GM12878 (cell line): ENCODE data around the gene LYPD6. TPM values are rescaled to one million over a fixed set of nuclear protein-coding genes. Genes with fewer than 3 reads are reported as not detected.

Experiments
- ATAC-seq: fragments of 200-7000 bp; cut with Tn5 transposase; 3 replicates; pipeline ENCODE4 v1.9.1; 2020; ENCODE audit warnings: mild to moderate bottlenecking, moderate library complexity
- BruUV-seq: library from RNA; stranded (reverse); fragments of 400-500 nt; replicated peaks from 2 replicates; lab custom pipeline; 2021; lab: Mats Ljungman, UMichigan
- CTCF ChIA-PET: fragments of 300-600 bp; sonication (Branson Sonifier 250); formaldehyde crosslinking; extraction: SDS; loops from one replicate; lab custom pipeline; 2021; ENCODE audit warnings: inconsistent platforms; lab: Yijun Ruan, JAX
- POLR2A ChIA-PET: fragments of 350-600 bp; formaldehyde crosslinking; extraction: SDS; loops from one replicate; lab custom pipeline; 2021; ENCODE audit warnings: inconsistent platforms; lab: Charles Lee
- RAD21 ChIA-PET: fragments of 300-600 bp; sonication (Branson Sonifier 250); formaldehyde crosslinking; loops from one replicate; lab custom pipeline; 2023; ENCODE audit warnings: antibody characterized with exemption; ENCODE audit not compliant: unreplicated experiment; lab: Charles Lee
- SMC1A ChIA-PET: fragments of 300-600 bp; sonication (Branson Sonifier 250); formaldehyde crosslinking; loops from one replicate; lab custom pipeline; 2023; ENCODE audit not compliant: unreplicated experiment, uncharacterized antibody; lab: Charles Lee
- DNase-seq: peaks from one replicate; pipeline ENCODE4 v3.0.0-alpha.2; 2011; ENCODE audit warnings: low read depth, low spot score
- FAIRE-seq: peaks from 3 replicates; lab custom pipeline; 2011; peaks lifted over from hg19 to GRCh38; lab: Jason Lieb, UNC
- H2AFZ ChIP-seq: 2 replicates; pipeline ENCODE4 v1.6.0; 2011; ENCODE audit warnings: low read depth, low read length, control low read depth; ENCODE audit not compliant: control insufficient read depth
- H3K27ac ChIP-seq: 2 replicates; pipeline ENCODE4 v1.5.1; 2011; ENCODE audit warnings: control low read depth; ENCODE audit not compliant: control insufficient read depth, insufficient read depth
- H3K27me3 ChIP-seq, 2 experiments: replicated peaks in 1 of 2; 2 replicates each; pipeline versions ENCODE4 v1.6.0 to v1.6.1; 2011; ENCODE audit warnings: low read length in 1 of 2; ENCODE audit not compliant: control insufficient read depth in 2 of 2, insufficient read depth in 2 of 2
- H3K36me3 ChIP-seq, 2 experiments: 2 replicates each; pipeline ENCODE4 v1.5.1; 2011; ENCODE audit warnings: low read length in 1 of 2; ENCODE audit not compliant: control insufficient read depth in 2 of 2, insufficient read depth in 2 of 2
- H3K4me1 ChIP-seq: 2 replicates; pipeline ENCODE4 v1.6.1; 2011; ENCODE audit warnings: mild to moderate bottlenecking, low read length, moderate library complexity, mixed read lengths; ENCODE audit not compliant: control insufficient read depth, insufficient read depth
- H3K4me2 ChIP-seq: 2 replicates; pipeline ENCODE4 v1.6.0; 2011; ENCODE audit warnings: control low read depth; ENCODE audit not compliant: control insufficient read depth, insufficient read depth
- H3K4me3 ChIP-seq: fragments of 200-600 bp; sonication (generic); 2 replicates; pipeline ENCODE4 v1.5.1; 2016
- H3K79me2 ChIP-seq: 2 replicates; pipeline ENCODE4 v1.6.0; 2011; ENCODE audit warnings: low read length; ENCODE audit not compliant: control insufficient read depth, insufficient read depth
- H3K9ac ChIP-seq: 2 replicates; pipeline ENCODE4 v1.8.0; 2011; ENCODE audit warnings: low read length, control low read depth, mixed read lengths; ENCODE audit not compliant: control insufficient read depth, insufficient read depth
- H3K9me3 ChIP-seq: replicated peaks from 3 replicates; pipeline ENCODE4 v1.5.1; 2011; ENCODE audit warnings: mild to moderate bottlenecking, low read length; ENCODE audit not compliant: control insufficient read depth, insufficient read depth
- H4K20me1 ChIP-seq: 2 replicates; pipeline ENCODE4 v1.6.0; 2011; ENCODE audit not compliant: control insufficient read depth, insufficient read depth
- BHLHE40 ChIP-seq, 2 experiments: fragments of 450-650 bp in 1 of 2; IDR thresholded peaks; 2 replicates each; pipeline ENCODE4 v1.6.1; 2011 to 2017; ENCODE audit warnings: low read depth in 2 of 2, borderline replicate concordance in 1 of 2, improper control_type of control experiment in 1 of 2, low read length in 1 of 2, mild to moderate bottlenecking in 1 of 2
- EGR1 ChIP-seq, 2 experiments: IDR thresholded peaks; 1 replicate in 1 of 2; 2 replicates in 1 of 2; pipeline ENCODE4 v1.6.1; 2011 to 2012; ENCODE audit warnings: low read depth in 2 of 2, low read length in 2 of 2, borderline replicate concordance in 1 of 2, mild to moderate bottlenecking in 1 of 2, moderate library complexity in 1 of 2
- EP300 ChIP-seq, 2 experiments: fragments of 150-350 bp in 1 of 2; IDR thresholded peaks; 2 replicates each; pipeline ENCODE4 v1.6.1; 2011 to 2012; ENCODE audit warnings: low read depth in 2 of 2, low read length in 2 of 2, borderline replicate concordance in 1 of 2, improper control_type of control experiment in 1 of 2, inconsistent platforms in 1 of 2; ENCODE audit not compliant: control insufficient read depth in 1 of 2
- HCFC1 ChIP-seq: fragments of 150-350 bp; IDR thresholded peaks from 2 replicates; pipeline ENCODE4 v1.6.1; 2014; ENCODE audit warnings: low read length
- IRF4 ChIP-seq: IDR thresholded peaks from 2 replicates; pipeline ENCODE4 v1.6.1; 2011; ENCODE audit warnings: low read depth, low read length
- JUNB ChIP-seq: IDR thresholded peaks from 2 replicates; pipeline ENCODE4 v1.6.1; 2016; ENCODE audit warnings: antibody characterized with exemption, mild to moderate bottlenecking
- LARP7 ChIP-seq: fragments of 450-650 bp; IDR thresholded peaks from 2 replicates; pipeline ENCODE4 v1.6.1; 2017; ENCODE audit warnings: mild to moderate bottlenecking
- POLR2A ChIP-seq: IDR thresholded peaks from 2 replicates; pipeline ENCODE4 v1.6.1; 2011; ENCODE audit warnings: low read depth, mild to moderate bottlenecking, low read length
- RUNX3 ChIP-seq: IDR thresholded peaks from 2 replicates; pipeline ENCODE4 v1.6.1; 2012; ENCODE audit warnings: low read length, inconsistent platforms
- SREBF2 ChIP-seq: IDR thresholded peaks from 2 replicates; pipeline ENCODE4 v1.6.1; 2012; ENCODE audit warnings: mild to moderate bottlenecking, low read length
- SRF ChIP-seq, 2 experiments: IDR thresholded peaks; 2 replicates each; pipeline ENCODE4 v1.6.1; 2011; ENCODE audit warnings: low read depth in 2 of 2, low read length in 2 of 2, mild to moderate bottlenecking in 1 of 2, moderate library complexity in 1 of 2
- TAF1 ChIP-seq: IDR thresholded peaks from 2 replicates; pipeline ENCODE4 v1.6.1; 2011; ENCODE audit warnings: mild to moderate bottlenecking, low read depth, low read length, borderline replicate concordance
- TARDBP ChIP-seq: IDR thresholded peaks from 2 replicates; pipeline ENCODE4 v1.6.1; 2016; ENCODE audit warnings: borderline replicate concordance
- TCF12 ChIP-seq: IDR thresholded peaks from 2 replicates; pipeline ENCODE4 v1.6.1; 2011; ENCODE audit warnings: low read depth, mild to moderate bottlenecking, low read length
- ZBED1 ChIP-seq: IDR thresholded peaks from 2 replicates; pipeline ENCODE4 v1.6.1; 2016; ENCODE audit warnings: borderline replicate concordance
- ZNF207 ChIP-seq: fragments of 450-650 bp; IDR thresholded peaks from 2 replicates; pipeline ENCODE4 v1.6.1; 2014; ENCODE audit warnings: antibody characterized with exemption, mild to moderate bottlenecking, borderline replicate concordance
- WGBS: methylation state at CpG from one replicate; pipeline ENCODE4 v1.1.6; 2016; ENCODE audit warnings: low lambda C conversion rate; ENCODE audit not compliant: insufficient replicate concordance, insufficient coverage; ENCODE audit errors: missing lambda C conversion rate; 5-methylcytosine and 5-hydroxymethylcytosine counted together
- in situ Hi-C: fragments of 300-500 bp; cut with MboI; formaldehyde crosslinking; loops from 9 replicates; pipeline ENCODE4 v1.14.3; 2018; ENCODE audit warnings: mixed read lengths
- intact Hi-C: fragments of 100-400 bp; cut with micrococcal nuclease; formaldehyde crosslinking; loops from one replicate; pipeline ENCODE4 v1.14.2; 2022; ENCODE audit not compliant: unreplicated experiment
- polyA plus RNA-seq, 11 experiments: library from polyadenylated mRNA; depleted of rRNA in 4 of 11; unstranded in 6 of 11; stranded (reverse) in 5 of 11; fragments of >200 nt; fragmentation: Nextera tagmentation in 4 of 11; fragmentation: Illumina TruSeq in 1 of 11; extraction: Ambion mirVana in 4 of 11; extraction: Trizol in 1 of 11; gene quantifications; 1 replicate in 1 of 11; 2 replicates in 10 of 11; pipeline versions ENCODE4 v1.2.1 to v1.2.3, GENCODE V29; 2011 to 2016; ENCODE audit warnings: inconsistent platforms in 2 of 11, missing spikeins in 2 of 11, low read depth in 1 of 11
- total RNA-seq, 4 experiments: library from RNA; depleted of rRNA in 3 of 4; stranded (reverse); fragments of >200 nt in 3 of 4; fragmentation: Illumina TruSeq in 1 of 4; extraction: Trizol in 1 of 4; gene quantifications; 2 replicates each; pipeline versions ENCODE4 v1.2.1 to v1.2.3, GENCODE V29; 2013 to 2021
- TF ChIP-seq, protein P1 (sequence below): fragments of 450-650 bp; IDR thresholded peaks from 2 replicates; pipeline ENCODE4 v1.6.1; 2014; ENCODE audit warnings: mild to moderate bottlenecking
- TF ChIP-seq, protein P2 (sequence below): IDR thresholded peaks from 2 replicates; pipeline ENCODE4 v1.6.1; 2011; ENCODE audit warnings: low read depth, low read length, improper control_type of control experiment, borderline replicate concordance

The LYPD6 gene
- total and polyA plus RNA-seq, 10 of the 15 experiments (the other 5 are each of a cell fraction or from before 2014, with no cell fraction given) = not detected

- 25% methylated on average over 4 of the region's 4 CpGs for WGBS
- H4K20me1 ChIP-seq = no peaks in the 10 kb centered on the region
- H3K9ac ChIP-seq = no peak overlapping the region
- no peak overlapping the region for H3K4me2 ChIP-seq
- no TSS peak for BruUV-seq
- H2AFZ ChIP-seq = no peak overlapping the region
- H3K36me3 ChIP-seq = no peaks in the 10 kb centered on the region
- no peak for FAIRE-seq
- intact Hi-C loops = no loop called here
- CTCF ChIA-PET = no interaction called here
- RAD21 ChIA-PET = no interaction called here
- DNase-seq = no peak
- H3K79me2 ChIP-seq = no peaks in the 10 kb centered on the region
- POLR2A ChIA-PET = no interaction called here
- SMC1A ChIA-PET = interaction anchor here (1.0 kb wide), 1 partner anchor 22 kb away, joined by 3 read pairs; no protein-coding TSS in a partner anchor
- in situ Hi-C loops = no loop called here
- no peak overlapping the region for H3K4me3 ChIP-seq
- ATAC-seq = no peak
- H3K4me1 ChIP-seq = no peaks in the 10 kb centered on the region
- no peak overlapping the region for H3K27ac ChIP-seq
- peaks cover 2% of the 10 kb centered on the region in 2 experiments; a peak in 3 of 4 replicates for H3K27me3 ChIP-seq
- TF ChIP-seq IRF4 (no peak), HCFC1 (no peak)
- no peaks in the 10 kb centered on the region for H3K9me3 ChIP-seq
Observed at GRCh38 chr2:149421791-149422190, 91.4 kb downstream of the LYPD6 start.

- ChIA-PET POLR2A (no interaction called here), RAD21 (no interaction called here), CTCF (no interaction called here)
- TF ChIP-seq EGR1 (IDR thresholded peaks at IDR 0.05; ENCODE audit: borderline replicate concordance in 1 of 2, low read depth in 2 of 2, low read length in 2 of 2) (no peak), TCF12 (no peak), TARDBP (no peak), SRF (IDR thresholded peaks at IDR 0.05; ENCODE audit: low read depth in 2 of 2, low read length in 2 of 2) (no peak), TAF1 (no peak), EP300 (IDR thresholded peaks at IDR 0.05; ENCODE audit: borderline replicate concordance in 1 of 2, control insufficient read depth in 1 of 2, low read depth in 2 of 2, low read length in 2 of 2) (no peak), ZNF207 (no peak), POLR2A (no peak), LARP7 (no peak), ZBED1 (no peak), RUNX3 (no peak), SREBF2 (no peak), JUNB (no peak), BHLHE40 (IDR thresholded peaks at IDR 0.05; ENCODE audit: borderline replicate concordance in 1 of 2, low read depth in 2 of 2, low read length in 1 of 2) (no peak)
- TF ChIP-seq, protein P1, sequence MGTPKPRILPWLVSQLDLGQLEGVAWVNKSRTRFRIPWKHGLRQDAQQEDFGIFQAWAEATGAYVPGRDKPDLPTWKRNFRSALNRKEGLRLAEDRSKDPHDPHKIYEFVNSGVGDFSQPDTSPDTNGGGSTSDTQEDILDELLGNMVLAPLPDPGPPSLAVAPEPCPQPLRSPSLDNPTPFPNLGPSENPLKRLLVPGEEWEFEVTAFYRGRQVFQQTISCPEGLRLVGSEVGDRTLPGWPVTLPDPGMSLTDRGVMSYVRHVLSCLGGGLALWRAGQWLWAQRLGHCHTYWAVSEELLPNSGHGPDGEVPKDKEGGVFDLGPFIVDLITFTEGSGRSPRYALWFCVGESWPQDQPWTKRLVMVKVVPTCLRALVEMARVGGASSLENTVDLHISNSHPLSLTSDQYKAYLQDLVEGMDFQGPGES = no peak
- TF ChIP-seq, protein P2, sequence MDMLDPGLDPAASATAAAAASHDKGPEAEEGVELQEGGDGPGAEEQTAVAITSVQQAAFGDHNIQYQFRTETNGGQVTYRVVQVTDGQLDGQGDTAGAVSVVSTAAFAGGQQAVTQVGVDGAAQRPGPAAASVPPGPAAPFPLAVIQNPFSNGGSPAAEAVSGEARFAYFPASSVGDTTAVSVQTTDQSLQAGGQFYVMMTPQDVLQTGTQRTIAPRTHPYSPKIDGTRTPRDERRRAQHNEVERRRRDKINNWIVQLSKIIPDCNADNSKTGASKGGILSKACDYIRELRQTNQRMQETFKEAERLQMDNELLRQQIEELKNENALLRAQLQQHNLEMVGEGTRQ = no peak
Observed at GRCh38 chr2:149422337-149422990, 92.1 kb downstream of the LYPD6 start.

More at GRCh38 chr2:149422337-149422990, 92.1 kb downstream of the LYPD6 start:
- WGBS = 11% methylated on average over 2 of the region's 2 CpGs
- peaks cover 2% of the 10 kb centered on the region in 2 experiments; a peak in 3 of 4 replicates for H3K27me3 ChIP-seq
- no peak for ATAC-seq
- no peak overlapping the region for H3K4me3 ChIP-seq
- no peaks in the 10 kb centered on the region for H3K36me3 ChIP-seq
- H3K9me3 ChIP-seq = no peaks in the 10 kb centered on the region
- no peak for DNase-seq
- no peak overlapping the region for H2AFZ ChIP-seq
- no peak for FAIRE-seq
- H3K79me2 ChIP-seq = no peaks in the 10 kb centered on the region
- in situ Hi-C loops (no loop called here), intact Hi-C loops (no loop called here)
- H3K27ac ChIP-seq = no peak overlapping the region
- H3K9ac ChIP-seq = no peak overlapping the region
- H3K4me1 ChIP-seq = no peaks in the 10 kb centered on the region
- no peak overlapping the region for H3K4me2 ChIP-seq
- SMC1A ChIA-PET = no interaction called here
- no TSS peak for BruUV-seq
- H4K20me1 ChIP-seq = no peaks in the 10 kb centered on the region
